ENCODE results near the gene CCDC59. TPM values are rescaled to one million over a fixed set of nuclear protein-coding genes. Genes with fewer than 3 reads are reported as not detected.

CCDC59 gene
- polyA plus RNA-seq, 1 of the 3 experiments (the other 2 are of a cell fraction), result 28.0 TPM

DNA sequence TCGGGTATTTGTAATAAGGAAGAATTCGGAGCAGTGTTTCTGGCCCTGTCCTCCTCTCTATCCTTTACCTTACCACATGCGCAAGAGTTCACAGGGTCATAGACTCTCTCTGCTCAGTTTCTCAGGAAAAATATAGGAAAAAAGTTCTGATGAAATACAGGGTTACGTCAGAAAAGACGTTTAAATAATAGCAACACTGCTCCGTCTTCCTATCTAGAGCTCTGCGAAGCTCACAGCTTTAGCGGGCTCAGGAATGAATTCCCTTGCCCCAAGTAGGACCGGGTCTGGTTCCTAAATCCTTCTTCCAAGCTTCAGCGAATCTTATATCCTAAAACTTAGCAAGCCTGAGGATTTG, 365 bp downstream of the CCDC59 start:
- POLR2A ChIA-PET, result interaction anchor here (1.0 to 1.2 kb wide), 2 partner anchors 9 to 11 kb away, joined by 3 read pairs; no protein-coding TSS in a partner anchor
- no peak for TF ChIP-seq TAF1 (IDR thresholded peaks at IDR 0.05; ENCODE audit: borderline replicate concordance, low read depth, low read length)
- TF ChIP-seq GABPA (IDR thresholded peaks at IDR 0.05; ENCODE audit: low read depth), result no peak
- no peak for TF ChIP-seq SIN3A (IDR thresholded peaks at IDR 0.05; ENCODE audit: borderline replicate concordance, low read depth, low read length)
- TF ChIP-seq RFX5 (IDR thresholded peaks at IDR 0.05; ENCODE audit: low read length), result no peak
- no peak for TF ChIP-seq NRF1 (IDR thresholded peaks at IDR 0.05; ENCODE audit: low read depth, low read length)
- TF ChIP-seq, protein P1, sequence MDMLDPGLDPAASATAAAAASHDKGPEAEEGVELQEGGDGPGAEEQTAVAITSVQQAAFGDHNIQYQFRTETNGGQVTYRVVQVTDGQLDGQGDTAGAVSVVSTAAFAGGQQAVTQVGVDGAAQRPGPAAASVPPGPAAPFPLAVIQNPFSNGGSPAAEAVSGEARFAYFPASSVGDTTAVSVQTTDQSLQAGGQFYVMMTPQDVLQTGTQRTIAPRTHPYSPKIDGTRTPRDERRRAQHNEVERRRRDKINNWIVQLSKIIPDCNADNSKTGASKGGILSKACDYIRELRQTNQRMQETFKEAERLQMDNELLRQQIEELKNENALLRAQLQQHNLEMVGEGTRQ (IDR thresholded peaks at IDR 0.05; ENCODE audit: borderline replicate concordance, low read depth, low read length), result no peak
- TF ChIP-seq, protein P2, sequence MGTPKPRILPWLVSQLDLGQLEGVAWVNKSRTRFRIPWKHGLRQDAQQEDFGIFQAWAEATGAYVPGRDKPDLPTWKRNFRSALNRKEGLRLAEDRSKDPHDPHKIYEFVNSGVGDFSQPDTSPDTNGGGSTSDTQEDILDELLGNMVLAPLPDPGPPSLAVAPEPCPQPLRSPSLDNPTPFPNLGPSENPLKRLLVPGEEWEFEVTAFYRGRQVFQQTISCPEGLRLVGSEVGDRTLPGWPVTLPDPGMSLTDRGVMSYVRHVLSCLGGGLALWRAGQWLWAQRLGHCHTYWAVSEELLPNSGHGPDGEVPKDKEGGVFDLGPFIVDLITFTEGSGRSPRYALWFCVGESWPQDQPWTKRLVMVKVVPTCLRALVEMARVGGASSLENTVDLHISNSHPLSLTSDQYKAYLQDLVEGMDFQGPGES (IDR thresholded peaks at IDR 0.05; ENCODE audit: low read depth, low read length), result no peak

DNA sequence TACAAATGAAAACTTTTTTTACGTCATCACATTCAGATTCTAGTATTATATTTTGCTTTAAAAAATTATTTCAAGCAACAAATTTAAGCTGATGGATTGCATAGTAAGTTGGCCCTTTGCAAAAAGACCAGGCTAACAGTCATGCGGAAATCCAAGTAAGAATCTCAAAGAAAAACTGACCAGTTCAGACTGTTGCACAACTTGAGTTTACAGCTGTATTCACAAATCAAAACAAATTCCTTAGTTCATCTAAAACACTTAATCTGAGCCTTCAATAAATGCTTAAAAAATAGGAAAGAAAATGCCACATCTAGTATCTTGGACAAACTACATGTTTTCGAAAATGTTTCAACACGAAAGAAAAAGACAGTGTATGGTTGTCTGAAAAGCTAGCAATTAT, 847 bp downstream of the CCDC59 start:
- Histone ChIP-seq H3K9me3 (no peaks in the 10 kb centered on the region), H3K4me2 (peak overlapping the region; percentile 73), H4K20me1 (ENCODE audit: insufficient read depth) (no peaks in the 10 kb centered on the region), H3K36me3 (replicated peaks in 1 of 2; ENCODE audit: control insufficient read depth in 1 of 2, insufficient read depth in 2 of 2, low read length in 1 of 2) (peaks cover 46 to 48% of the 10 kb centered on the region in 2 experiments), H3F3A (replicated peaks; ENCODE audit: insufficient read depth) (no peaks in the 10 kb centered on the region), H3K4me3 (ENCODE audit: low read depth in 2 of 2, low read length in 1 of 2) (peak overlapping the region; percentile 95 to 98), H3K79me2 (ENCODE audit: insufficient read depth) (peaks cover 47% of the 10 kb centered on the region), H3K27ac (ENCODE audit: low read depth in 2 of 2, low read length in 1 of 2) (peak overlapping the region in 1 of 2 experiments; percentile 87; a peak in 1 of 4 replicates), H3K9me2 (no peaks in the 10 kb centered on the region), H3K4me1 (ENCODE audit: control insufficient read depth in 1 of 2, insufficient read depth in 2 of 2, low read depth in 1 of 2, low read length in 1 of 2) (peaks cover 5 to 12% of the 10 kb centered on the region in 2 experiments; a peak in 3 of 4 replicates), H3K9ac (peak overlapping the region; percentile 96), H3K27me3 (ENCODE audit: insufficient read depth) (no peaks in the 10 kb centered on the region), H2AFZ (ENCODE audit: low read depth) (no peak overlapping the region)
- DNase-seq, result no peak
- WGBS (ENCODE audit: low lambda C conversion rate), result 45% methylated on average over 4 of the region's 4 CpGs
- ChIA-PET POLR2A (no interaction called here), CTCF (interaction anchor here (1.1 to 1.6 kb wide), 7 partner anchors 9 to 759 kb away, joined by 3 to 14 read pairs (median 4); no protein-coding TSS in a partner anchor)
- no peak for TF ChIP-seq YY1 (IDR thresholded peaks at IDR 0.05; ENCODE audit: low read depth)
- TF ChIP-seq FOXM1 (IDR thresholded peaks at IDR 0.05; ENCODE audit: low read depth), result no peak
- no peak for TF ChIP-seq EP300 (IDR thresholded peaks at IDR 0.05; ENCODE audit: borderline replicate concordance in 1 of 2, low read depth in 1 of 2, low read length in 1 of 2)
- TF ChIP-seq, protein P3, sequence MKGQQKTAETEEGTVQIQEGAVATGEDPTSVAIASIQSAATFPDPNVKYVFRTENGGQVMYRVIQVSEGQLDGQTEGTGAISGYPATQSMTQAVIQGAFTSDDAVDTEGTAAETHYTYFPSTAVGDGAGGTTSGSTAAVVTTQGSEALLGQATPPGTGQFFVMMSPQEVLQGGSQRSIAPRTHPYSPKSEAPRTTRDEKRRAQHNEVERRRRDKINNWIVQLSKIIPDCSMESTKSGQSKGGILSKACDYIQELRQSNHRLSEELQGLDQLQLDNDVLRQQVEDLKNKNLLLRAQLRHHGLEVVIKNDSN (IDR thresholded peaks at IDR 0.05; ENCODE audit: borderline replicate concordance, low read depth), result no peak
- TF ChIP-seq FOSL2 (IDR thresholded peaks at IDR 0.05; ENCODE audit: borderline replicate concordance, low read depth), result no peak
- TF ChIP-seq, protein P4, sequence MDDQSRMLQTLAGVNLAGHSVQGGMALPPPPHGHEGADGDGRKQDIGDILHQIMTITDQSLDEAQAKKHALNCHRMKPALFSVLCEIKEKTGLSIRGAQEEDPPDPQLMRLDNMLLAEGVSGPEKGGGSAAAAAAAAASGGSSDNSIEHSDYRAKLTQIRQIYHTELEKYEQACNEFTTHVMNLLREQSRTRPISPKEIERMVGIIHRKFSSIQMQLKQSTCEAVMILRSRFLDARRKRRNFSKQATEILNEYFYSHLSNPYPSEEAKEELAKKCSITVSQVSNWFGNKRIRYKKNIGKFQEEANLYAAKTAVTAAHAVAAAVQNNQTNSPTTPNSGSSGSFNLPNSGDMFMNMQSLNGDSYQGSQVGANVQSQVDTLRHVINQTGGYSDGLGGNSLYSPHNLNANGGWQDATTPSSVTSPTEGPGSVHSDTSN (IDR thresholded peaks at IDR 0.05), result no peak
- TF ChIP-seq JUND (IDR thresholded peaks at IDR 0.05), result no peak
- TF ChIP-seq, protein P5, sequence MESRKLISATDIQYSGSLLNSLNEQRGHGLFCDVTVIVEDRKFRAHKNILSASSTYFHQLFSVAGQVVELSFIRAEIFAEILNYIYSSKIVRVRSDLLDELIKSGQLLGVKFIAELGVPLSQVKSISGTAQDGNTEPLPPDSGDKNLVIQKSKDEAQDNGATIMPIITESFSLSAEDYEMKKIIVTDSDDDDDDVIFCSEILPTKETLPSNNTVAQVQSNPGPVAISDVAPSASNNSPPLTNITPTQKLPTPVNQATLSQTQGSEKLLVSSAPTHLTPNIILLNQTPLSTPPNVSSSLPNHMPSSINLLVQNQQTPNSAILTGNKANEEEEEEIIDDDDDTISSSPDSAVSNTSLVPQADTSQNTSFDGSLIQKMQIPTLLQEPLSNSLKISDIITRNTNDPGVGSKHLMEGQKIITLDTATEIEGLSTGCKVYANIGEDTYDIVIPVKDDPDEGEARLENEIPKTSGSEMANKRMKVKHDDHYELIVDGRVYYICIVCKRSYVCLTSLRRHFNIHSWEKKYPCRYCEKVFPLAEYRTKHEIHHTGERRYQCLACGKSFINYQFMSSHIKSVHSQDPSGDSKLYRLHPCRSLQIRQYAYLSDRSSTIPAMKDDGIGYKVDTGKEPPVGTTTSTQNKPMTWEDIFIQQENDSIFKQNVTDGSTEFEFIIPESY (IDR thresholded peaks at IDR 0.05; ENCODE audit: borderline replicate concordance, low read depth), result no peak

More for the DNA sequence above, 365 bp downstream of the CCDC59 start:
- Histone ChIP-seq H4K20me1 (ENCODE audit: insufficient read depth) (no peaks in the 10 kb centered on the region), H2AFZ (ENCODE audit: low read depth) (peak overlapping the region; percentile 87), H3K79me2 (ENCODE audit: insufficient read depth) (peaks cover 47% of the 10 kb centered on the region), H3K36me3 (replicated peaks in 1 of 2; ENCODE audit: control insufficient read depth in 1 of 2, insufficient read depth in 2 of 2, low read length in 1 of 2) (peaks cover 41 to 43% of the 10 kb centered on the region in 2 experiments), H3K9me2 (no peaks in the 10 kb centered on the region), H3K9me3 (no peaks in the 10 kb centered on the region), H3F3A (replicated peaks; ENCODE audit: insufficient read depth) (no peaks in the 10 kb centered on the region), H3K4me3 (ENCODE audit: low read depth in 2 of 2, low read length in 1 of 2) (peak overlapping the region; percentile 95 to 98), H3K4me1 (ENCODE audit: control insufficient read depth in 1 of 2, insufficient read depth in 2 of 2, low read depth in 1 of 2, low read length in 1 of 2) (peaks cover 5 to 12% of the 10 kb centered on the region in 2 experiments; a peak in 3 of 4 replicates), H3K27me3 (ENCODE audit: insufficient read depth) (no peaks in the 10 kb centered on the region), H3K9ac (peak overlapping the region; percentile 96), H3K4me2 (peak overlapping the region; percentile 73), H3K27ac (ENCODE audit: low read depth in 2 of 2, low read length in 1 of 2) (peak overlapping the region; percentile 87 to 98; a peak in 3 of 4 replicates)
- WGBS (ENCODE audit: low lambda C conversion rate), result 4% methylated on average over 10 of the region's 10 CpGs
- CTCF ChIA-PET, result interaction anchor here (0.6 to 2.3 kb wide), 26 partner anchors 10 to 1029 kb away, joined by 3 to 23 read pairs (median 4); no protein-coding TSS in a partner anchor
- no peak for DNase-seq
